WTC11 (cell line): ENCODE measurements around the gene EML6. TPM values are rescaled to one million over a fixed set of nuclear protein-coding genes. Genes with fewer than 3 reads are reported as not detected.

ENCODE experiments used
- ATAC-seq: fragments of 200-7000 bp; cut with Tn5 transposase; 2 replicates; pipeline ENCODE4 v1.10.0; 2021; ENCODE audit warnings: mild to moderate bottlenecking, moderate library complexity
- CTCF ChIA-PET: fragments of 300-600 bp; sonication (Branson Sonifier 250); formaldehyde crosslinking; loops from one replicate; lab custom pipeline; 2021; ENCODE audit warnings: antibody characterized with exemption; lab: Charles Lee
- POLR2A ChIA-PET: fragments of 350-600 bp; sonication (Branson Sonifier 250); formaldehyde crosslinking; loops from one replicate; lab custom pipeline; 2021; ENCODE audit warnings: antibody characterized with exemption; lab: Charles Lee
- DNase-seq: peaks from one replicate; pipeline ENCODE4 v3.0.0; 2021; ENCODE audit warnings: low spot score
- H3K27ac Mint-ChIP-seq: 2 replicates; pipeline ENCODE4 v1.8.0; 2021; ENCODE audit warnings: mixed read lengths
- H3K27me3 Mint-ChIP-seq: 2 replicates; pipeline ENCODE4 v1.8.0; 2021; ENCODE audit warnings: low read depth, mild to moderate bottlenecking, moderate library complexity, mixed read lengths
- H3K36me3 Mint-ChIP-seq: 2 replicates; pipeline ENCODE4 v1.8.0; 2021; ENCODE audit warnings: mixed read lengths
- H3K4me1 Mint-ChIP-seq: 2 replicates; pipeline ENCODE4 v1.8.0; 2022; ENCODE audit warnings: mixed read lengths
- H3K4me3 Mint-ChIP-seq: 2 replicates; pipeline ENCODE4 v1.8.0; 2021; ENCODE audit warnings: mild to moderate bottlenecking, moderate library complexity, mixed read lengths
- H3K9me3 Mint-ChIP-seq: 2 replicates; pipeline ENCODE4 v1.8.0; 2021; ENCODE audit warnings: mixed read lengths
- ATF1 ChIP-seq: sonication (generic); formaldehyde crosslinking; IDR thresholded peaks from 2 replicates; pipeline ENCODE4 v1.8.1; 2023; ENCODE audit warnings: mild to moderate bottlenecking, moderate library complexity, missing genetic modification reagents
- ETV6 ChIP-seq: sonication (generic); formaldehyde crosslinking; IDR thresholded peaks from 2 replicates; pipeline ENCODE4 v1.8.1; 2022; ENCODE audit warnings: mild to moderate bottlenecking, missing genetic modification reagents
- NR1H2 ChIP-seq: sonication (generic); formaldehyde crosslinking; IDR thresholded peaks from 2 replicates; pipeline ENCODE4 v1.9.0; 2021; ENCODE audit warnings: mild to moderate bottlenecking, moderate library complexity, missing genetic modification reagents
- TP53 ChIP-seq: sonication (generic); formaldehyde crosslinking; IDR thresholded peaks from 2 replicates; pipeline ENCODE4 v1.8.1; 2023; ENCODE audit warnings: mild to moderate bottlenecking, missing genetic modification reagents
- ZNF396 ChIP-seq: fragments of 250-450 bp; sonication (Bioruptor Pico); IDR thresholded peaks from 2 replicates; pipeline ENCODE4 v1.8.0; 2021; ENCODE audit warnings: mild to moderate bottlenecking, moderate library complexity, borderline replicate concordance
- total RNA-seq: library from RNA; stranded (reverse); gene quantifications from 3 replicates; pipeline ENCODE4 v1.2.3, GENCODE V29; 2021
- TF ChIP-seq, protein P1 (sequence below): sonication (generic); formaldehyde crosslinking; IDR thresholded peaks from 2 replicates; pipeline ENCODE4 v1.8.1; 2022; ENCODE audit warnings: mild to moderate bottlenecking, moderate library complexity, missing genetic modification reagents
- TF ChIP-seq, protein P2 (sequence below): sonication (generic); formaldehyde crosslinking; IDR thresholded peaks from 2 replicates; pipeline ENCODE4 v1.8.0; 2023; ENCODE audit warnings: missing genetic modification reagents, mild to moderate bottlenecking, borderline replicate concordance
- TF ChIP-seq, protein P3 (sequence below): sonication (generic); formaldehyde crosslinking; IDR thresholded peaks from 2 replicates; pipeline ENCODE4 v1.8.1; 2022; ENCODE audit warnings: missing genetic modification reagents, borderline replicate concordance
- TF ChIP-seq, protein P4 (sequence below): fragments of 200-600 bp; IDR thresholded peaks from 2 replicates; pipeline ENCODE4 v1.8.0; 2022; ENCODE audit warnings: antibody characterized with exemption
- TF ChIP-seq, protein P5 (sequence below): fragments of 250-450 bp; sonication (Bioruptor Pico); IDR thresholded peaks from 2 replicates; pipeline ENCODE4 v1.9.0; 2021; ENCODE audit warnings: mild to moderate bottlenecking

The EML6 gene
- total RNA-seq, 1 experiment from 2014 or later = 2.1 TPM

DNA sequence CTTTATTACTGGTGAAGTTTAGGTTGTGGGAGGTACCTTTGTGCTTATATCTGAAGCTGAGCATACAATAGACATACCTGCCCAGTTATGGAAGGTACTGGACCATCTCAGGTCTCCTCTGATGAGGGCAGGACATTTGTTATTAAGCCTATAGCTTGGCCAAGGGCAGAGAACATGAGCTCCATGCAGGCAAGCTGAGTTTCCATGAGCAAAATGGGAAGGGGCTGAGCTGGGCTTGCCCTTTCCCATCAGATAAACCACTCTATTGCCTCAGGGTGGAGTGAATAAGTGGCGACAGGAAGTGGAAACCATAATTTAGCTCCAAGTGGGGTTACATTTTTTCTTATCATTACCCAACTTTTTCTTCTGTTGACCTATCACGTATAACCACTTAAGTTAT is 39.9 kb upstream of the EML6 start (continued):
- TF ChIP-seq, protein P1, sequence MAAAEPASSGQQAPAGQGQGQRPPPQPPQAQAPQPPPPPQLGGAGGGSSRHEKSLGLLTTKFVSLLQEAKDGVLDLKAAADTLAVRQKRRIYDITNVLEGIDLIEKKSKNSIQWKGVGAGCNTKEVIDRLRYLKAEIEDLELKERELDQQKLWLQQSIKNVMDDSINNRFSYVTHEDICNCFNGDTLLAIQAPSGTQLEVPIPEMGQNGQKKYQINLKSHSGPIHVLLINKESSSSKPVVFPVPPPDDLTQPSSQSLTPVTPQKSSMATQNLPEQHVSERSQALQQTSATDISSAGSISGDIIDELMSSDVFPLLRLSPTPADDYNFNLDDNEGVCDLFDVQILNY = no peak
- TF ChIP-seq ETV6 (no peak), ZNF396 (no peak), TP53 (CRISPR knock-in tag) (no peak)
- TF ChIP-seq, protein P2, sequence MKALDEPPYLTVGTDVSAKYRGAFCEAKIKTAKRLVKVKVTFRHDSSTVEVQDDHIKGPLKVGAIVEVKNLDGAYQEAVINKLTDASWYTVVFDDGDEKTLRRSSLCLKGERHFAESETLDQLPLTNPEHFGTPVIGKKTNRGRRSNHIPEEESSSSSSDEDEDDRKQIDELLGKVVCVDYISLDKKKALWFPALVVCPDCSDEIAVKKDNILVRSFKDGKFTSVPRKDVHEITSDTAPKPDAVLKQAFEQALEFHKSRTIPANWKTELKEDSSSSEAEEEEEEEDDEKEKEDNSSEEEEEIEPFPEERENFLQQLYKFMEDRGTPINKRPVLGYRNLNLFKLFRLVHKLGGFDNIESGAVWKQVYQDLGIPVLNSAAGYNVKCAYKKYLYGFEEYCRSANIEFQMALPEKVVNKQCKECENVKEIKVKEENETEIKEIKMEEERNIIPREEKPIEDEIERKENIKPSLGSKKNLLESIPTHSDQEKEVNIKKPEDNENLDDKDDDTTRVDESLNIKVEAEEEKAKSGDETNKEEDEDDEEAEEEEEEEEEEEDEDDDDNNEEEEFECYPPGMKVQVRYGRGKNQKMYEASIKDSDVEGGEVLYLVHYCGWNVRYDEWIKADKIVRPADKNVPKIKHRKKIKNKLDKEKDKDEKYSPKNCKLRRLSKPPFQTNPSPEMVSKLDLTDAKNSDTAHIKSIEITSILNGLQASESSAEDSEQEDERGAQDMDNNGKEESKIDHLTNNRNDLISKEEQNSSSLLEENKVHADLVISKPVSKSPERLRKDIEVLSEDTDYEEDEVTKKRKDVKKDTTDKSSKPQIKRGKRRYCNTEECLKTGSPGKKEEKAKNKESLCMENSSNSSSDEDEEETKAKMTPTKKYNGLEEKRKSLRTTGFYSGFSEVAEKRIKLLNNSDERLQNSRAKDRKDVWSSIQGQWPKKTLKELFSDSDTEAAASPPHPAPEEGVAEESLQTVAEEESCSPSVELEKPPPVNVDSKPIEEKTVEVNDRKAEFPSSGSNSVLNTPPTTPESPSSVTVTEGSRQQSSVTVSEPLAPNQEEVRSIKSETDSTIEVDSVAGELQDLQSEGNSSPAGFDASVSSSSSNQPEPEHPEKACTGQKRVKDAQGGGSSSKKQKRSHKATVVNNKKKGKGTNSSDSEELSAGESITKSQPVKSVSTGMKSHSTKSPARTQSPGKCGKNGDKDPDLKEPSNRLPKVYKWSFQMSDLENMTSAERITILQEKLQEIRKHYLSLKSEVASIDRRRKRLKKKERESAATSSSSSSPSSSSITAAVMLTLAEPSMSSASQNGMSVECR (CRISPR knock-in tag) = no peak
- TF ChIP-seq, protein P3, sequence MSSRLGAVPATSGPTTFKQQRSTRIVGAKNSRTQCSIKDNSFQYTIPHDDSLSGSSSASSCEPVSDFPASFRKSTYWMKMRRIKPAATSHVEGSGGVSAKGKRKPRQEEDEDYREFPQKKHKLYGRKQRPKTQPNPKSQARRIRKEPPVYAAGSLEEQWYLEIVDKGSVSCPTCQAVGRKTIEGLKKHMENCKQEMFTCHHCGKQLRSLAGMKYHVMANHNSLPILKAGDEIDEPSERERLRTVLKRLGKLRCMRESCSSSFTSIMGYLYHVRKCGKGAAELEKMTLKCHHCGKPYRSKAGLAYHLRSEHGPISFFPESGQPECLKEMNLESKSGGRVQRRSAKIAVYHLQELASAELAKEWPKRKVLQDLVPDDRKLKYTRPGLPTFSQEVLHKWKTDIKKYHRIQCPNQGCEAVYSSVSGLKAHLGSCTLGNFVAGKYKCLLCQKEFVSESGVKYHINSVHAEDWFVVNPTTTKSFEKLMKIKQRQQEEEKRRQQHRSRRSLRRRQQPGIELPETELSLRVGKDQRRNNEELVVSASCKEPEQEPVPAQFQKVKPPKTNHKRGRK = no peak

DNA sequence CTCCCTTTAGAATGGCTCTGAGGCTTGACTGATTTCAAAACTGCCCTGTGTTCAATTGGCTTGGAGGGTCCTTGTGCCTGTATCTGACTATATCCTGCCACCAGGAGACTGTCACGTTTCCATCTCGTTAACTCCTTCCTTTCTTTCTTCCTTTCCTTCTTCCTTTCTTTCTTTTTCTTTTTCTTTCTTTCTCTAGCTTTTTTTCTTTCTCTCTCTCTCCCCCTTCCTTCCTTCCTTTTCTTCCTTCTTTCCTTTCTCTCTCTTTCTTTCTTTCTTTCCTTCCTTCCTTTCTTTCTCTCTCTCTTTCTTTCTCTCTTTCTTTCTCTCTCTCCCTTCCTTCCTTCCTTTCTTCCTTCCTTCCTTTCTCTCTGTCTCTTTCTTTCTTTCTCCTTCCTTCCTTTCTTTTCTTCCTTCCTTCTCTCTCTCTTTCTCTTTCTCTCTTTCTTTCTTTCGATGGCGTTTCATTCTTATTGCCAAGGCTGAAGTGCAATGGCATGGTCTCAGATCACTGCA is 38.1 kb upstream of the EML6 start:
- CTCF ChIA-PET = interaction anchor here (2.0 kb wide), 1 partner anchor 20 kb away, joined by 9 read pairs; no protein-coding TSS in a partner anchor

DNA sequence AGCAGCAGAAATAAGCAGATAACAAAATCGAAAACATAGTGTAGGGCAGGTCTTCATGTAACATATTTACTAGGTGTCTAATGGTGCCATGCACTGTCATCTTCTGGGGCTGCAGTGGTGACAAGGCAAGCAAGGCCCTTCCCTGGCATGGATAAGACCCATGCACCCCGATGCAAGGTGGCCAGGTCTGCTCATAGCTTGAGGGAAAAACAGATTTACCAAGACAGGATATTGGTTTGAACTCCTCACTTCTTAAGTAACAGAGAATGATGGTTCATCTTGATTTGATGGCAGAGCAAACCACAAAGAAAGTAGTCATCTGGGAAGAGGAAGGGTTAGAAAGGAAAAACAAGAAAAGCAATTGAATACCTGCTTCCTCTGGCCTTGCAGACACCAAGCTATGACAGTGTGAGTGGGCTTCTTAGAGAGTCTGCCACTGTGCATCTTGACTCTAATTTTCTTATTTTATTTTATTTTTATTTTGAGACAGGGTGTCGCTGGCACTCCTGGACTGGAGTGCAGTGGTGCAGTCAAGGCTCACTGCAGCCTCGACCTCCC is 35.8 kb upstream of the EML6 start:
- no peak for ATAC-seq
- ChIA-PET POLR2A (no interaction called here), CTCF (interaction anchor here (1.0 kb wide), 1 partner anchor 17 kb away, joined by 3 read pairs; no protein-coding TSS in a partner anchor)
- Mint-ChIP-seq H3K4me1 (no peaks in the 10 kb centered on the region), H3K27ac (no peak overlapping the region), H3K27me3 (no peaks in the 10 kb centered on the region), H3K36me3 (no peaks in the 10 kb centered on the region), H3K9me3 (no peaks in the 10 kb centered on the region), H3K4me3 (no peak overlapping the region)
- TF ChIP-seq, protein P4, sequence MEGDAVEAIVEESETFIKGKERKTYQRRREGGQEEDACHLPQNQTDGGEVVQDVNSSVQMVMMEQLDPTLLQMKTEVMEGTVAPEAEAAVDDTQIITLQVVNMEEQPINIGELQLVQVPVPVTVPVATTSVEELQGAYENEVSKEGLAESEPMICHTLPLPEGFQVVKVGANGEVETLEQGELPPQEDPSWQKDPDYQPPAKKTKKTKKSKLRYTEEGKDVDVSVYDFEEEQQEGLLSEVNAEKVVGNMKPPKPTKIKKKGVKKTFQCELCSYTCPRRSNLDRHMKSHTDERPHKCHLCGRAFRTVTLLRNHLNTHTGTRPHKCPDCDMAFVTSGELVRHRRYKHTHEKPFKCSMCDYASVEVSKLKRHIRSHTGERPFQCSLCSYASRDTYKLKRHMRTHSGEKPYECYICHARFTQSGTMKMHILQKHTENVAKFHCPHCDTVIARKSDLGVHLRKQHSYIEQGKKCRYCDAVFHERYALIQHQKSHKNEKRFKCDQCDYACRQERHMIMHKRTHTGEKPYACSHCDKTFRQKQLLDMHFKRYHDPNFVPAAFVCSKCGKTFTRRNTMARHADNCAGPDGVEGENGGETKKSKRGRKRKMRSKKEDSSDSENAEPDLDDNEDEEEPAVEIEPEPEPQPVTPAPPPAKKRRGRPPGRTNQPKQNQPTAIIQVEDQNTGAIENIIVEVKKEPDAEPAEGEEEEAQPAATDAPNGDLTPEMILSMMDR = no peak
- TF ChIP-seq, protein P5, sequence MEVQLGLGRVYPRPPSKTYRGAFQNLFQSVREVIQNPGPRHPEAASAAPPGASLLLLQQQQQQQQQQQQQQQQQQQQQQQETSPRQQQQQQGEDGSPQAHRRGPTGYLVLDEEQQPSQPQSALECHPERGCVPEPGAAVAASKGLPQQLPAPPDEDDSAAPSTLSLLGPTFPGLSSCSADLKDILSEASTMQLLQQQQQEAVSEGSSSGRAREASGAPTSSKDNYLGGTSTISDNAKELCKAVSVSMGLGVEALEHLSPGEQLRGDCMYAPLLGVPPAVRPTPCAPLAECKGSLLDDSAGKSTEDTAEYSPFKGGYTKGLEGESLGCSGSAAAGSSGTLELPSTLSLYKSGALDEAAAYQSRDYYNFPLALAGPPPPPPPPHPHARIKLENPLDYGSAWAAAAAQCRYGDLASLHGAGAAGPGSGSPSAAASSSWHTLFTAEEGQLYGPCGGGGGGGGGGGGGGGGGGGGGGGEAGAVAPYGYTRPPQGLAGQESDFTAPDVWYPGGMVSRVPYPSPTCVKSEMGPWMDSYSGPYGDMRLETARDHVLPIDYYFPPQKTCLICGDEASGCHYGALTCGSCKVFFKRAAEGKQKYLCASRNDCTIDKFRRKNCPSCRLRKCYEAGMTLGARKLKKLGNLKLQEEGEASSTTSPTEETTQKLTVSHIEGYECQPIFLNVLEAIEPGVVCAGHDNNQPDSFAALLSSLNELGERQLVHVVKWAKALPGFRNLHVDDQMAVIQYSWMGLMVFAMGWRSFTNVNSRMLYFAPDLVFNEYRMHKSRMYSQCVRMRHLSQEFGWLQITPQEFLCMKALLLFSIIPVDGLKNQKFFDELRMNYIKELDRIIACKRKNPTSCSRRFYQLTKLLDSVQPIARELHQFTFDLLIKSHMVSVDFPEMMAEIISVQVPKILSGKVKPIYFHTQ (CRISPR knock-in tag) = no peak
- no peak for TF ChIP-seq ATF1
- DNase-seq = no peak

More for the DNA sequence above, 38.1 kb upstream of the EML6 start:
- H3K9me3 Mint-ChIP-seq = peaks cover 6% of the 10 kb centered on the region; the same call in 1 of the 2 replicates
- no peaks in the 10 kb centered on the region for H3K27me3 Mint-ChIP-seq
- DNase-seq (no peak), ATAC-seq (no peak)
- TF ChIP-seq, protein P3 = 0 out of 2 replicates have a peak, but pooled peaks have one; percentile 67
- no peak for TF ChIP-seq NR1H2 (CRISPR knock-in tag)
- no peak overlapping the region for H3K4me3 Mint-ChIP-seq
- H3K4me1 Mint-ChIP-seq = no peaks in the 10 kb centered on the region
- no peak overlapping the region for H3K27ac Mint-ChIP-seq
- no peaks in the 10 kb centered on the region for H3K36me3 Mint-ChIP-seq
- POLR2A ChIA-PET = no interaction called here
